H54 (cell line): Measurements from ENCODE around the gene METTL25.

Source experiments
- DNase-seq: peaks from one replicate; pipeline ENCODE4 v3.0.0; 2011; ENCODE audit warnings: low spot score, mixed read lengths; ENCODE audit not compliant: insufficient read length
- FAIRE-seq: peaks from 3 replicates; lab custom pipeline; 2011; peaks lifted over from hg19 to GRCh38; lab: Jason Lieb, UNC
- POLR2A ChIP-seq: IDR thresholded peaks from 2 replicates; pipeline ENCODE4 v1.6.1; 2011; ENCODE audit warnings: low read depth, mild to moderate bottlenecking, low read length

Gene METTL25

GRCh38 chr12:82468563-82468962 is 110.2 kb downstream of the METTL25 start:
- DNase-seq, result no peak

GRCh38 chr12:82470906-82471512 is 112.7 kb downstream of the METTL25 start:
- FAIRE-seq (no peak), DNase-seq (no peak)
- TF ChIP-seq POLR2A, result no peak

More at GRCh38 chr12:82468563-82468962, 110.2 kb downstream of the METTL25 start:
- no peak for TF ChIP-seq POLR2A
- FAIRE-seq, result no peak

GRCh38 chr12:82473111-82473754 is 114.9 kb downstream of the METTL25 start:
- FAIRE-seq (no peak), DNase-seq (no peak)
- no peak for TF ChIP-seq POLR2A

GRCh38 chr12:82474181-82474797 is 116.0 kb downstream of the METTL25 start:
- no peak for DNase-seq
- no peak for FAIRE-seq
- no peak for TF ChIP-seq POLR2A

- no peak for DNase-seq
- FAIRE-seq, result no peak
- TF ChIP-seq POLR2A, result no peak
Measured at GRCh38 chr12:82474798-82475184, 116.5 kb downstream of the METTL25 start.

GRCh38 chr12:82475211-82475610 is 116.9 kb downstream of the METTL25 start:
- FAIRE-seq, result no peak
- DNase-seq, result no peak
- no peak for TF ChIP-seq POLR2A

GRCh38 chr12:82476511-82476910 is 118.2 kb downstream of the METTL25 start:
- no peak for DNase-seq
- no peak for FAIRE-seq
- TF ChIP-seq POLR2A, result no peak

GRCh38 chr12:82479511-82479910 is 121.2 kb downstream of the METTL25 start:
- no peak for FAIRE-seq
- TF ChIP-seq POLR2A, result no peak
- no peak for DNase-seq

GRCh38 chr12:82480606-82481005 is 122.3 kb downstream of the METTL25 start:
- TF ChIP-seq POLR2A, result no peak
- FAIRE-seq, result no peak
- DNase-seq, result no peak

GRCh38 chr12:82481954-82482353 is 123.6 kb downstream of the METTL25 start:
- FAIRE-seq (no peak), DNase-seq (no peak)
- no peak for TF ChIP-seq POLR2A

GRCh38 chr12:82486524-82487235 is 128.4 kb downstream of the METTL25 start:
- peak; percentile 78 for FAIRE-seq
- DNase-seq, result no peak
- TF ChIP-seq POLR2A, result no peak

- TF ChIP-seq POLR2A, result no peak
- DNase-seq (no peak), FAIRE-seq (no peak)
Measured at GRCh38 chr12:82504409-82504808, 146.1 kb downstream of the METTL25 start.

- no peak for DNase-seq
- no peak for FAIRE-seq
- TF ChIP-seq POLR2A, result no peak
Measured at GRCh38 chr12:82505150-82505549, 146.8 kb downstream of the METTL25 start.

- FAIRE-seq (no peak), DNase-seq (no peak)
- no peak for TF ChIP-seq POLR2A
Measured at GRCh38 chr12:82507686-82508085, 149.4 kb downstream of the METTL25 start.

- no peak for FAIRE-seq
- DNase-seq, result no peak
- TF ChIP-seq POLR2A, result no peak
Measured at GRCh38 chr12:82510386-82510785, 152.1 kb downstream of the METTL25 start.
